Measurements from ENCODE around the gene OR2T6.
A peak's percentile ranks its signal among the peaks of the same experiment; 100 is the strongest.
"Not testable (repeated sequence)": the region's sequence is repeated elsewhere in the genome, so short reads cannot be mapped to it uniquely, and the experiment has no call there.

The OR2T6 gene

DNA sequence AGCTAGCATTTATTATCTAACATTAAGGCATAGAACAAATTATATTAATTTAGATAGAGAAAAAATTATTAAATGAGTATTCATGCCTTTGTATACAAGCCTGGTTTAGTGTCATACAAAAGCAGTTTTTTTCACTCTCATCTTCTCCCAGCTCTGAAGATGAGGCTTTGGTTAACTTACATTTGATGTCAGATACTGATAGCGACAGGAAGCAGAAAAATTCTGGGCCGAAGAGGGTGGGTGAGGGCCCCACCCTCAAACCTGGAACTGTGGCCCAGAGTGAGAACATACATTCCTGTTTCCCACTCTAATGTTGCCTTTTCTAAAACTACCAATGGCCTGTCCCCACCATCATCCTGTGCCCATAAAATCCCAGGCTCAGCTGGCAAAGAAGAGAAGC lies 42.3 kb downstream of the OR2T6 start:
- Histone ChIP-seq H3K56ac (ENCODE audit: low read length) (no peak overlapping the region), H3K36me3 (ENCODE audit: control insufficient read depth, insufficient read depth, low read length) (no peaks in the 10 kb centered on the region), H3K23ac (ENCODE audit: low read length) (no peak overlapping the region), H4K8ac (ENCODE audit: low read depth, low read length) (no peak overlapping the region), H3K4ac (ENCODE audit: low read depth, low read length) (no peak overlapping the region), H3K4me3 (ENCODE audit: low read length) (no peak overlapping the region), H3K4me1 (ENCODE audit: control insufficient read depth, low read depth, low read length) (no peaks in the 10 kb centered on the region), H3K18ac (ENCODE audit: low read length) (no peak overlapping the region), H2BK120ac (ENCODE audit: low read depth, low read length) (no peak overlapping the region), H4K5ac (ENCODE audit: low read length) (no peak overlapping the region), H3K27me3 (ENCODE audit: insufficient read depth, low read length, poor library complexity) (no peaks in the 10 kb centered on the region), H2AK5ac (ENCODE audit: low read length) (no peak overlapping the region), H3K27ac (ENCODE audit: low read depth, low read length) (no peak overlapping the region), H2BK15ac (replicated peaks; ENCODE audit: low read depth) (no peak overlapping the region), H2BK5ac (ENCODE audit: low read length) (no peak overlapping the region), H3K79me2 (ENCODE audit: control insufficient read depth, insufficient read depth, low read length) (no peaks in the 10 kb centered on the region), H3K9ac (ENCODE audit: low read length) (no peak overlapping the region), H3K4me2 (ENCODE audit: low read length) (no peak overlapping the region), H3K79me1 (ENCODE audit: low read length) (no peaks in the 10 kb centered on the region)
- no CpG with 5 or more reads among the region's 2 CpGs for WGBS (ENCODE audit: extremely low coverage, insufficient coverage, low lambda C conversion rate)
- DNase-seq = no peak

DNA sequence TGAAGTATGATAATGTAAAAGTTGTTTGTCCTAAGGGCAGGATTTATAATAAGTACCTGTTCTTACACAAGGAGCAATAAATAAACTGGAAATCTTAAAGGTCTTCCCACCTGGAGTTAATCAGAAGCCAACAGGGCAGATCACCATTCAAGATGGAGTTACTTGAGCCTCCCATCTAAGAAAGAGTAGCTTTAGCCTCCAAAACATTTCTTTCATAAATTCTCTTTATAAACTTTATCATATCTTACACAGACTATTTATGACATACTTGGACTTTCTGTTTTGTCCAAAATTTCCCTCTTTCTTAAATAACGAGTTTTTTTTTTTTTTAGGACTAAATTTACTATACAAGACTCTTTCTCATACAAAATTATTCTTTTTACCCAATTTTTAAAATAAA lies 45.8 kb downstream of the OR2T6 start:
- Histone ChIP-seq H2BK120ac (ENCODE audit: low read depth, low read length) (no peak overlapping the region), H3K79me2 (ENCODE audit: control insufficient read depth, insufficient read depth, low read length) (no peaks in the 10 kb centered on the region), H2BK5ac (ENCODE audit: low read length) (no peak overlapping the region), H3K79me1 (ENCODE audit: low read length) (no peaks in the 10 kb centered on the region), H3K36me3 (ENCODE audit: control insufficient read depth, insufficient read depth, low read length) (no peaks in the 10 kb centered on the region), H3K23ac (ENCODE audit: low read length) (no peak overlapping the region), H4K5ac (ENCODE audit: low read length) (no peak overlapping the region), H3K4me1 (ENCODE audit: control insufficient read depth, low read depth, low read length) (no peaks in the 10 kb centered on the region), H2AK5ac (ENCODE audit: low read length) (no peak overlapping the region), H2BK15ac (replicated peaks; ENCODE audit: low read depth) (no peak overlapping the region), H3K4ac (ENCODE audit: low read depth, low read length) (no peak overlapping the region), H3K18ac (ENCODE audit: low read length) (no peak overlapping the region), H3K27me3 (ENCODE audit: insufficient read depth, low read length, poor library complexity) (no peaks in the 10 kb centered on the region), H3K9ac (ENCODE audit: low read length) (no peak overlapping the region), H3K4me2 (ENCODE audit: low read length) (no peak overlapping the region), H3K4me3 (ENCODE audit: low read length) (no peak overlapping the region), H4K8ac (ENCODE audit: low read depth, low read length) (no peak overlapping the region), H3K27ac (ENCODE audit: low read depth, low read length) (no peak overlapping the region), H3K56ac (ENCODE audit: low read length) (no peak overlapping the region)
- WGBS (ENCODE audit: extremely low coverage, insufficient coverage, low lambda C conversion rate) = no CpG with 5 or more reads among the region's 1 CpG
- DNase-seq = peak; percentile 39

DNA sequence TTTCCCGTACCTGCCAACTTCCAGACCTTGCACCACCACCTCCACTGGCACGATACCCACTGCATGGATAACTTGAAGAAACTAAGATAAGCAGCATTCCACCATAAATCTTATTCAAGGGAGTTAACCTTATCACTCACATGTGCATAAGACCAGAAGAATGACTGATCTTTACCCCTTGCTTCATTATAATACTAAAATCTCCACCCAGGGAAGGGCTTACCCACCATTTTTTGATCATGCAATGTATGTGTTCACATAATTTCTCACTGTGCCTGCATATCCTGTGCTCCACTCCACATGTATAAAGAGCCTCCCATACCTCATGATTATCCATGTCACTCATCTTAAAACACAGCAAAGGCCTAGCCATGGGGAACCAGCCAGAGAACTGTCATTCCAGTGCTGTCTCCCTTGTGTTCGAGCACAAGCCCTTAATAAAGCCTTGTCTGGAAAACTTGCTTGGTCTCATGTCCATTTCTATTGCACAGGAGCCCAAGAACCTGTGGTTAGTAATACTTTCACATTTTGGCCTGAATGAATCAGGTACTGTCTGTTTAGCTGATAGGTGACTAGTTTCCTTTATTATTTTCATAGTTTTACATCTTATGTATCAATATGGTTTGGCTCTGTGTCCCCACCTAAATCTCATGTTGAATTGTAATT lies 52.1 kb downstream of the OR2T6 start:
- not testable (repeated sequence) for H3K79me1 ChIP-seq (ENCODE audit: low read length); H3K4ac ChIP-seq (ENCODE audit: low read depth, low read length); DNase-seq; H2AK5ac ChIP-seq (ENCODE audit: low read length); H3K56ac ChIP-seq (ENCODE audit: low read length); H3K9ac ChIP-seq (ENCODE audit: low read length); H3K4me3 ChIP-seq (ENCODE audit: low read length); H2BK120ac ChIP-seq (ENCODE audit: low read depth, low read length); H2BK15ac ChIP-seq (replicated peaks; ENCODE audit: low read depth); H3K27me3 ChIP-seq (ENCODE audit: insufficient read depth, low read length, poor library complexity); H3K36me3 ChIP-seq (ENCODE audit: control insufficient read depth, insufficient read depth, low read length); H3K79me2 ChIP-seq (ENCODE audit: control insufficient read depth, insufficient read depth, low read length); H3K18ac ChIP-seq (ENCODE audit: low read length); H3K27ac ChIP-seq (ENCODE audit: low read depth, low read length); H3K23ac ChIP-seq (ENCODE audit: low read length); H4K8ac ChIP-seq (ENCODE audit: low read depth, low read length); H3K4me1 ChIP-seq (ENCODE audit: control insufficient read depth, low read depth, low read length); H2BK5ac ChIP-seq (ENCODE audit: low read length); H4K5ac ChIP-seq (ENCODE audit: low read length); H3K4me2 ChIP-seq (ENCODE audit: low read length)
- WGBS (ENCODE audit: extremely low coverage, insufficient coverage, low lambda C conversion rate) = no CpG with 5 or more reads among the region's 3 CpGs

DNA sequence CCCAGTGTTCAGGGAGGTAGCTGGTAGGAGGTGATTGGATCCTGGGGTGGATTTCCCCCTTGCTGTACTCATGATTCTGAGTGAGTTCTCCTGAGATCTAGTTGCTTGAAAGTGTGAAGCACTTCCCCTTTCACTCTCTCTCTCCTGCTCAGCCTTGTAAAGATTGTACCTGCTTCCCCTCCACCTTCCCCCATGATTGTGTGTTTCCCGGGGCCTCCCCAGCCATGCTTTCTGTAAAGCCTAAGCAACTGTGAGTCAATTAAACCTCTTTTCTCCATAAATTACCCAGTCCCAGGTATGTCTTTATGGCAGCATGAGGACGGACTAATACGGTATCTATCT lies 52.6 kb downstream of the OR2T6 start:
- not testable (repeated sequence) for H4K8ac ChIP-seq (ENCODE audit: low read depth, low read length); DNase-seq; H2BK120ac ChIP-seq (ENCODE audit: low read depth, low read length); H3K79me1 ChIP-seq (ENCODE audit: low read length); H3K18ac ChIP-seq (ENCODE audit: low read length); H3K4me2 ChIP-seq (ENCODE audit: low read length); H2BK15ac ChIP-seq (replicated peaks; ENCODE audit: low read depth); H3K27me3 ChIP-seq (ENCODE audit: insufficient read depth, low read length, poor library complexity); H3K27ac ChIP-seq (ENCODE audit: low read depth, low read length); H3K23ac ChIP-seq (ENCODE audit: low read length); H2BK5ac ChIP-seq (ENCODE audit: low read length); H3K4me1 ChIP-seq (ENCODE audit: control insufficient read depth, low read depth, low read length); H3K4me3 ChIP-seq (ENCODE audit: low read length); H2AK5ac ChIP-seq (ENCODE audit: low read length); H3K36me3 ChIP-seq (ENCODE audit: control insufficient read depth, insufficient read depth, low read length); H3K4ac ChIP-seq (ENCODE audit: low read depth, low read length); H4K5ac ChIP-seq (ENCODE audit: low read length); H3K9ac ChIP-seq (ENCODE audit: low read length); H3K79me2 ChIP-seq (ENCODE audit: control insufficient read depth, insufficient read depth, low read length); H3K56ac ChIP-seq (ENCODE audit: low read length)
- WGBS (ENCODE audit: extremely low coverage, insufficient coverage, low lambda C conversion rate) = no CpG with 5 or more reads among the region's 3 CpGs

DNA sequence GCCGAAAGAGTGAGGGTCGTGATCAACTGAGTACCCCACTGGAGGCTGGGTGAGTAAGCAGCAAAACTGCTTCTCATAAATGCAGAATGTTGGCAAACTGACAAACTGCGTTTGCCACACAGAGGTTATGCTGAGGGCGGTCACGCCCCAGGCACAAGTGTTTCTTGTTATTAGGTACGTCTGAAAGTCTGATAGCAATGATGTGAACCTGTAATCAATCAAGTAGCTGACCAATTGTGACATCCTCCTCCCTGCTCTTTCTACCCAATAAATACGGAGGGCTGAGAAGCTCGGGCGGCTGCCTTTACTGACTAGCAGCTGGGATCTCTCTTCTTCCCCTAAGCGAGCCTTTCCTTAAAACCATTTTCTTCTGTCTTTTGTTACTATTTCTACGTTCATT lies 56.1 kb downstream of the OR2T6 start:
- not testable (repeated sequence) for H3K9ac ChIP-seq (ENCODE audit: low read length); H3K23ac ChIP-seq (ENCODE audit: low read length); H3K56ac ChIP-seq (ENCODE audit: low read length); H2BK5ac ChIP-seq (ENCODE audit: low read length); H3K79me1 ChIP-seq (ENCODE audit: low read length); H3K18ac ChIP-seq (ENCODE audit: low read length); H3K27me3 ChIP-seq (ENCODE audit: insufficient read depth, low read length, poor library complexity); H2AK5ac ChIP-seq (ENCODE audit: low read length); H3K4me1 ChIP-seq (ENCODE audit: control insufficient read depth, low read depth, low read length); H3K4ac ChIP-seq (ENCODE audit: low read depth, low read length); H3K27ac ChIP-seq (ENCODE audit: low read depth, low read length); DNase-seq; H4K8ac ChIP-seq (ENCODE audit: low read depth, low read length); H4K5ac ChIP-seq (ENCODE audit: low read length); H3K79me2 ChIP-seq (ENCODE audit: control insufficient read depth, insufficient read depth, low read length); H2BK15ac ChIP-seq (replicated peaks; ENCODE audit: low read depth); H3K4me3 ChIP-seq (ENCODE audit: low read length); H3K4me2 ChIP-seq (ENCODE audit: low read length); H3K36me3 ChIP-seq (ENCODE audit: control insufficient read depth, insufficient read depth, low read length); H2BK120ac ChIP-seq (ENCODE audit: low read depth, low read length)
- WGBS (ENCODE audit: extremely low coverage, insufficient coverage, low lambda C conversion rate) = no CpG with 5 or more reads among the region's 11 CpGs

DNA sequence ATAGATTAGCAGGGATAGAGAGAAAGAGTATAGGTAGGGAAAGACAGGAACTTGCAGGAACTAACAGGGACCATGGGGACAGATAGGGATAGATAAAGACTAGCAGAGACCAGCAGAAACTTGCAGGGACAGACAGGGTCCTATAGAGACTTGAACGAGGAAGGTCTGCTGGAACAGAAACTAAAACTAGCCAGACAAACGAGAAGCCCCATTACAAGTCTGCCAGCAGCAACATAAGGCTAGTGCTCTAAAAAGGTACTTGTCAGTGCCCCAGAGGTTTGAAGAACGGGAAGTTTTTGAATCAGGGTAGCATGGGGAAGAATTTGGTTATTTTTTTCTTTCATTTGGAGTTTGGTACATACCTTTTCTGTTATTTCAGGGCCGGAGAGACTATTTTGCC lies 56.7 kb downstream of the OR2T6 start:
- not testable (repeated sequence) for H3K56ac ChIP-seq (ENCODE audit: low read length); H4K5ac ChIP-seq (ENCODE audit: low read length); H2BK5ac ChIP-seq (ENCODE audit: low read length); H3K4me1 ChIP-seq (ENCODE audit: control insufficient read depth, low read depth, low read length); H3K18ac ChIP-seq (ENCODE audit: low read length); H3K79me2 ChIP-seq (ENCODE audit: control insufficient read depth, insufficient read depth, low read length); H3K23ac ChIP-seq (ENCODE audit: low read length); H2BK120ac ChIP-seq (ENCODE audit: low read depth, low read length); H3K4ac ChIP-seq (ENCODE audit: low read depth, low read length); H3K4me3 ChIP-seq (ENCODE audit: low read length); H2AK5ac ChIP-seq (ENCODE audit: low read length); H3K4me2 ChIP-seq (ENCODE audit: low read length); H3K36me3 ChIP-seq (ENCODE audit: control insufficient read depth, insufficient read depth, low read length); H3K79me1 ChIP-seq (ENCODE audit: low read length); H3K9ac ChIP-seq (ENCODE audit: low read length); H2BK15ac ChIP-seq (replicated peaks; ENCODE audit: low read depth); DNase-seq; H3K27me3 ChIP-seq (ENCODE audit: insufficient read depth, low read length, poor library complexity); H4K8ac ChIP-seq (ENCODE audit: low read depth, low read length); H3K27ac ChIP-seq (ENCODE audit: low read depth, low read length)
- WGBS (ENCODE audit: extremely low coverage, insufficient coverage, low lambda C conversion rate) = no CpG with 5 or more reads among the region's 4 CpGs

Data from mesendoderm (in vitro differentiated cells).